Stimulated activated naive CD8-positive, alpha-beta T cell treated with anti-CD3 and anti-CD28 coated beads, Interleukin-15, Interleukin-2, amounts not matched to agents 100 ng/mL and 50 ng/mL, for 24 hours (primary cell): ENCODE data around the gene IDNK.

Experiments
- H3K27ac Mint-ChIP-seq: one replicate; pipeline ENCODE4 v1.8.0; 2021; ENCODE audit warnings: mild to moderate bottlenecking, mixed read lengths
- H3K27me3 Mint-ChIP-seq: one replicate; pipeline ENCODE4 v1.8.0; 2021; ENCODE audit warnings: mixed read lengths
- H3K36me3 Mint-ChIP-seq: one replicate; pipeline ENCODE4 v1.8.0; 2021; ENCODE audit warnings: low read depth, mixed read lengths
- H3K4me1 Mint-ChIP-seq: one replicate; pipeline ENCODE4 v1.8.0; 2021; ENCODE audit warnings: low read depth, mixed read lengths
- H3K4me3 Mint-ChIP-seq: one replicate; pipeline ENCODE4 v1.8.0; 2021; ENCODE audit warnings: mild to moderate bottlenecking, mixed read lengths
- H3K9me3 Mint-ChIP-seq: one replicate; pipeline ENCODE4 v1.8.0; 2021; ENCODE audit warnings: mixed read lengths

IDNK gene

GRCh38 chr9:83622433-83622938 is 457 bp upstream of the IDNK start:
- H3K27ac Mint-ChIP-seq = peak overlapping the region; percentile 97
- H3K27me3 Mint-ChIP-seq = no peaks in the 10 kb centered on the region
- H3K4me3 Mint-ChIP-seq = peak overlapping the region; percentile 88
- peaks cover 12% of the 10 kb centered on the region for H3K36me3 Mint-ChIP-seq
- peaks cover 28% of the 10 kb centered on the region for H3K4me1 Mint-ChIP-seq
- H3K9me3 Mint-ChIP-seq = no peaks in the 10 kb centered on the region

GRCh38 chr9:83623679-83624076 is 735 bp downstream of the IDNK start:
- Mint-ChIP-seq H3K27ac (peak overlapping the region; percentile 97), H3K9me3 (no peaks in the 10 kb centered on the region), H3K4me3 (peak overlapping the region; percentile 88), H3K36me3 (peaks cover 19% of the 10 kb centered on the region), H3K4me1 (peaks cover 28% of the 10 kb centered on the region), H3K27me3 (no peaks in the 10 kb centered on the region)

GRCh38 chr9:83625178-83625577 is 2.2 kb downstream of the IDNK start:
- Mint-ChIP-seq H3K27ac (peak overlapping the region; percentile 13), H3K27me3 (no peaks in the 10 kb centered on the region), H3K4me3 (no peak overlapping the region), H3K4me1 (peaks cover 28% of the 10 kb centered on the region), H3K36me3 (peaks cover 28% of the 10 kb centered on the region), H3K9me3 (no peaks in the 10 kb centered on the region)

GRCh38 chr9:83628540-83628939 is 5.6 kb downstream of the IDNK start:
- H3K27me3 Mint-ChIP-seq = no peaks in the 10 kb centered on the region
- H3K4me1 Mint-ChIP-seq = peaks cover 22% of the 10 kb centered on the region
- peaks cover 37% of the 10 kb centered on the region for H3K36me3 Mint-ChIP-seq
- H3K9me3 Mint-ChIP-seq = no peaks in the 10 kb centered on the region
- no peak overlapping the region for H3K4me3 Mint-ChIP-seq
- H3K27ac Mint-ChIP-seq = no peak overlapping the region

- no peaks in the 10 kb centered on the region for H3K9me3 Mint-ChIP-seq
- H3K4me3 Mint-ChIP-seq = no peak overlapping the region
- no peak overlapping the region for H3K27ac Mint-ChIP-seq
- H3K27me3 Mint-ChIP-seq = no peaks in the 10 kb centered on the region
- peaks cover 39% of the 10 kb centered on the region for H3K36me3 Mint-ChIP-seq
- peaks cover 12% of the 10 kb centered on the region for H3K4me1 Mint-ChIP-seq
These were observed 6.6 kb downstream of the IDNK start for GRCh38 chr9:83629433-83630104.

GRCh38 chr9:83630938-83631457 is 8.1 kb downstream of the IDNK start:
- H3K27ac Mint-ChIP-seq = peak overlapping the region; percentile 21
- H3K4me3 Mint-ChIP-seq = no peak overlapping the region
- peaks cover 2% of the 10 kb centered on the region for H3K4me1 Mint-ChIP-seq
- peaks cover 43% of the 10 kb centered on the region for H3K36me3 Mint-ChIP-seq
- H3K9me3 Mint-ChIP-seq = no peaks in the 10 kb centered on the region
- no peaks in the 10 kb centered on the region for H3K27me3 Mint-ChIP-seq

GRCh38 chr9:83633255-83633654 is 10.3 kb downstream of the IDNK start:
- Mint-ChIP-seq H3K4me1 (no peaks in the 10 kb centered on the region), H3K27me3 (no peaks in the 10 kb centered on the region), H3K27ac (no peak overlapping the region)

GRCh38 chr9:83633676-83634075 is 10.7 kb downstream of the IDNK start:
- Mint-ChIP-seq H3K36me3 (peaks cover 32% of the 10 kb centered on the region), H3K27me3 (no peaks in the 10 kb centered on the region), H3K4me3 (no peak overlapping the region), H3K4me1 (no peaks in the 10 kb centered on the region), H3K27ac (no peak overlapping the region), H3K9me3 (no peaks in the 10 kb centered on the region)

More at GRCh38 chr9:83633255-83633654, 10.3 kb downstream of the IDNK start:
- Mint-ChIP-seq H3K36me3 (peaks cover 32% of the 10 kb centered on the region), H3K9me3 (no peaks in the 10 kb centered on the region), H3K4me3 (no peak overlapping the region)

GRCh38 chr9:83636813-83637212 is 13.9 kb downstream of the IDNK start:
- H3K27me3 Mint-ChIP-seq = no peaks in the 10 kb centered on the region
- H3K36me3 Mint-ChIP-seq = peaks cover 24% of the 10 kb centered on the region
- H3K27ac Mint-ChIP-seq = no peak overlapping the region
- H3K9me3 Mint-ChIP-seq = no peaks in the 10 kb centered on the region
- no peaks in the 10 kb centered on the region for H3K4me1 Mint-ChIP-seq
- H3K4me3 Mint-ChIP-seq = no peak overlapping the region

- H3K4me1 Mint-ChIP-seq = no peaks in the 10 kb centered on the region
- H3K4me3 Mint-ChIP-seq = no peak overlapping the region
- no peaks in the 10 kb centered on the region for H3K27me3 Mint-ChIP-seq
- H3K36me3 Mint-ChIP-seq = peaks cover 24% of the 10 kb centered on the region
- H3K27ac Mint-ChIP-seq = no peak overlapping the region
- H3K9me3 Mint-ChIP-seq = no peaks in the 10 kb centered on the region
These were observed 14.4 kb downstream of the IDNK start for GRCh38 chr9:83637389-83637788.

GRCh38 chr9:83639266-83639665 is 16.3 kb downstream of the IDNK start:
- H3K9me3 Mint-ChIP-seq = no peaks in the 10 kb centered on the region
- H3K4me1 Mint-ChIP-seq = no peaks in the 10 kb centered on the region
- H3K27ac Mint-ChIP-seq = no peak overlapping the region
- peaks cover 19% of the 10 kb centered on the region for H3K36me3 Mint-ChIP-seq
- no peak overlapping the region for H3K4me3 Mint-ChIP-seq
- no peaks in the 10 kb centered on the region for H3K27me3 Mint-ChIP-seq

GRCh38 chr9:83642793-83643192 is 19.9 kb downstream of the IDNK start:
- no peaks in the 10 kb centered on the region for H3K4me1 Mint-ChIP-seq
- no peaks in the 10 kb centered on the region for H3K9me3 Mint-ChIP-seq
- peaks cover 13% of the 10 kb centered on the region for H3K36me3 Mint-ChIP-seq
- H3K27ac Mint-ChIP-seq = no peak overlapping the region
- H3K27me3 Mint-ChIP-seq = no peaks in the 10 kb centered on the region
- H3K4me3 Mint-ChIP-seq = no peak overlapping the region

- no peaks in the 10 kb centered on the region for H3K9me3 Mint-ChIP-seq
- H3K36me3 Mint-ChIP-seq = peaks cover 25% of the 10 kb centered on the region
- H3K27ac Mint-ChIP-seq = peak overlapping the region; percentile 67
- no peaks in the 10 kb centered on the region for H3K4me1 Mint-ChIP-seq
- H3K4me3 Mint-ChIP-seq = no peak overlapping the region
- no peaks in the 10 kb centered on the region for H3K27me3 Mint-ChIP-seq
These were observed 23.7 kb downstream of the IDNK start for GRCh38 chr9:83646500-83647239.

GRCh38 chr9:83649080-83649479 is 26.1 kb downstream of the IDNK start:
- Mint-ChIP-seq H3K4me1 (peaks cover 4% of the 10 kb centered on the region), H3K27me3 (no peaks in the 10 kb centered on the region), H3K9me3 (no peaks in the 10 kb centered on the region), H3K4me3 (no peak overlapping the region), H3K27ac (no peak overlapping the region), H3K36me3 (peaks cover 46% of the 10 kb centered on the region)

- Mint-ChIP-seq H3K9me3 (no peaks in the 10 kb centered on the region), H3K27ac (no peak overlapping the region), H3K4me1 (peaks cover 8% of the 10 kb centered on the region), H3K4me3 (no peak overlapping the region), H3K36me3 (peaks cover 51% of the 10 kb centered on the region), H3K27me3 (no peaks in the 10 kb centered on the region)
These were observed 26.6 kb downstream of the IDNK start for GRCh38 chr9:83649515-83649914.
